IMR-90 (cell line): ENCODE results near the gene GPR149. TPM values are rescaled to one million over a fixed set of nuclear protein-coding genes. Genes with fewer than 3 reads are reported as not detected.

Experiments
- ATAC-seq: fragments of 200-7000 bp; cut with Tn5 transposase; 2 replicates; pipeline ENCODE4 v1.9.1; 2020; ENCODE audit warnings: low read depth, mild to moderate bottlenecking, moderate library complexity
- BruUV-seq: library from RNA; stranded (reverse); fragments of 400-500 nt; replicated peaks from 2 replicates; lab custom pipeline; 2021; lab: Mats Ljungman, UMichigan
- CTCF ChIA-PET: fragments of 300-600 bp; formaldehyde crosslinking; extraction: SDS; loops from one replicate; lab custom pipeline; 2021; ENCODE audit warnings: antibody characterized with exemption; lab: Yijun Ruan, JAX
- POLR2A ChIA-PET: fragments of 300-600 bp; sonication (Branson Sonifier 250); formaldehyde crosslinking; loops from one replicate; lab custom pipeline; 2022; ENCODE audit warnings: antibody characterized with exemption; ENCODE audit not compliant: unreplicated experiment; lab: Charles Lee
- DNase-seq: peaks from one replicate; pipeline ENCODE4 v3.0.0; 2013
- H2AFZ ChIP-seq: replicated peaks from 2 replicates; pipeline ENCODE3; 2013; ENCODE audit warnings: low read length, mild to moderate bottlenecking; ENCODE audit not compliant: poor library complexity
- H2AK5ac ChIP-seq: 2 replicates; pipeline ENCODE4 v1.6.1; 2013; ENCODE audit warnings: low read depth, low read length, inconsistent platforms
- H2AK9ac ChIP-seq: replicated peaks from 2 replicates; pipeline ENCODE3; 2013; ENCODE audit warnings: mild to moderate bottlenecking, low read depth, low read length, moderate library complexity; ENCODE audit not compliant: poor library complexity
- H2BK120ac ChIP-seq: 2 replicates; pipeline ENCODE4 v1.6.1; 2013; ENCODE audit warnings: low read depth, low read length, inconsistent platforms
- H2BK15ac ChIP-seq: 3 replicates; pipeline ENCODE4 v1.6.1; 2013; ENCODE audit warnings: low read depth, low read length, inconsistent platforms
- H2BK20ac ChIP-seq: 2 replicates; pipeline ENCODE4 v1.6.1; 2013; ENCODE audit warnings: low read depth, mild to moderate bottlenecking, inconsistent platforms, low read length, moderate library complexity
- H2BK5ac ChIP-seq: 2 replicates; pipeline ENCODE4 v1.6.1; 2013; ENCODE audit warnings: mild to moderate bottlenecking, low read depth, low read length, inconsistent platforms; ENCODE audit not compliant: poor library complexity, severe bottlenecking
- H3K14ac ChIP-seq: replicated peaks from 2 replicates; pipeline ENCODE4 v1.6.1; 2013; ENCODE audit warnings: low read depth, low read length, inconsistent platforms
- H3K18ac ChIP-seq: 2 replicates; pipeline ENCODE4 v1.6.1; 2013; ENCODE audit warnings: low read depth, low read length, control low read depth
- H3K23ac ChIP-seq: 2 replicates; pipeline ENCODE4 v1.6.1; 2013; ENCODE audit warnings: low read depth, low read length, inconsistent platforms
- H3K27ac ChIP-seq: 2 replicates; pipeline ENCODE4 v1.5.1; 2013; ENCODE audit warnings: mild to moderate bottlenecking, control low read depth, low read length; ENCODE audit not compliant: insufficient read depth
- H3K27me3 ChIP-seq: 2 replicates; pipeline ENCODE4 v1.6.1; 2013; ENCODE audit warnings: low read length; ENCODE audit not compliant: control insufficient read depth, insufficient read depth
- H3K36me3 ChIP-seq: 2 replicates; pipeline ENCODE4 v1.6.1; 2013; ENCODE audit warnings: low read length, mixed read lengths; ENCODE audit not compliant: control insufficient read depth, insufficient read depth
- H3K4ac ChIP-seq: 2 replicates; pipeline ENCODE4 v1.6.1; 2013; ENCODE audit warnings: low read depth, low read length, inconsistent platforms
- H3K4me1 ChIP-seq: 2 replicates; pipeline ENCODE4 v1.6.1; 2013; ENCODE audit warnings: low read length, mixed read lengths; ENCODE audit not compliant: control insufficient read depth, insufficient read depth
- H3K4me2 ChIP-seq: 2 replicates; pipeline ENCODE4 v1.6.1; 2013; ENCODE audit warnings: low read depth, mild to moderate bottlenecking, control low read depth, low read length, moderate library complexity
- H3K4me3 ChIP-seq: 2 replicates; pipeline ENCODE4 v1.5.1; 2013; ENCODE audit warnings: low read depth, mild to moderate bottlenecking, control low read depth, low read length, moderate library complexity; ENCODE audit not compliant: insufficient read depth
- H3K56ac ChIP-seq: 2 replicates; pipeline ENCODE4 v1.6.1; 2013; ENCODE audit warnings: low read length, inconsistent platforms; ENCODE audit not compliant: insufficient read depth; ENCODE audit errors: extremely low read depth
- H3K79me1 ChIP-seq, 2 experiments: 2 replicates each; pipeline ENCODE4 v1.6.1; 2013; ENCODE audit warnings: low read length in 2 of 2, inconsistent platforms in 1 of 2, low read depth in 1 of 2
- H3K9ac ChIP-seq: 2 replicates; pipeline ENCODE4 v1.6.1; 2013; ENCODE audit warnings: low read depth, low read length, control low read depth
- H3K9me1 ChIP-seq: 2 replicates; pipeline ENCODE4 v1.6.1; 2013; ENCODE audit warnings: low read length, inconsistent platforms; ENCODE audit not compliant: insufficient read depth
- H3K9me3 ChIP-seq: 2 replicates; pipeline ENCODE4 v1.6.1; 2013; ENCODE audit warnings: low read length; ENCODE audit not compliant: control insufficient read depth, insufficient read depth
- H4K20me1 ChIP-seq: 2 replicates; pipeline ENCODE4 v1.6.1; 2013; ENCODE audit warnings: low read length, inconsistent platforms; ENCODE audit not compliant: insufficient read depth
- H4K5ac ChIP-seq: 2 replicates; pipeline ENCODE4 v1.6.1; 2013; ENCODE audit warnings: mild to moderate bottlenecking, low read depth, low read length, control low read depth
- H4K8ac ChIP-seq, 2 experiments: 2 replicates each; pipeline ENCODE4 v1.6.1; 2013; ENCODE audit warnings: low read depth in 2 of 2, low read length in 2 of 2, control low read depth in 1 of 2, inconsistent platforms in 1 of 2
- H4K91ac ChIP-seq: 2 replicates; pipeline ENCODE4 v1.6.1; 2013; ENCODE audit warnings: low read depth, low read length, inconsistent platforms; ENCODE audit not compliant: insufficient read depth
- BHLHE40 ChIP-seq: fragments of 150-350 bp; IDR thresholded peaks from 2 replicates; pipeline ENCODE4 v1.6.1; 2016; ENCODE audit warnings: mild to moderate bottlenecking, low read depth, low read length
- CHD1 ChIP-seq: IDR thresholded peaks from 2 replicates; pipeline ENCODE4 v1.6.1; 2012; ENCODE audit warnings: low read depth, low read length, improper control_type of control experiment
- MXI1 ChIP-seq: IDR thresholded peaks from 2 replicates; pipeline ENCODE4 v1.6.1; 2012; ENCODE audit warnings: low read depth, mild to moderate bottlenecking, low read length, moderate library complexity, borderline replicate concordance
- POLR2A ChIP-seq: IDR thresholded peaks from 2 replicates; pipeline ENCODE4 v1.6.1; 2012; ENCODE audit warnings: mild to moderate bottlenecking, low read depth, low read length
- RCOR1 ChIP-seq: IDR thresholded peaks from 2 replicates; pipeline ENCODE4 v1.6.1; 2012; ENCODE audit warnings: mild to moderate bottlenecking, low read length, improper control_type of control experiment; ENCODE audit not compliant: insufficient replicate concordance
- WGBS, 2 experiments: methylation state at CpG; one replicate each; pipeline versions ENCODE4 v1.1.5 to v1.1.7; 2013; ENCODE audit warnings: missing lambda C conversion rate in 2 of 2; ENCODE audit not compliant: insufficient read length in 1 of 2; ENCODE audit errors: extremely low coverage in 2 of 2; 5-methylcytosine and 5-hydroxymethylcytosine counted together
- dilution Hi-C: fragments of 300-500 bp; cut with HindIII; formaldehyde crosslinking; loops from one replicate; pipeline ENCODE4 v1.14.3; 2018; ENCODE audit warnings: low sequenced_read_pairs; ENCODE audit not compliant: unreplicated experiment
- in situ Hi-C: fragments of 300-500 bp; cut with MboI; formaldehyde crosslinking; loops from 3 replicates; pipeline ENCODE4 v1.14.3; 2019; ENCODE audit warnings: low sequenced_read_pairs, inconsistent platforms, mixed read lengths
- intact Hi-C: fragments of 100-400 bp; cut with micrococcal nuclease; formaldehyde crosslinking; loops from 2 replicates; pipeline ENCODE4 v1.10.0; 2022
- polyA plus RNA-seq, 3 experiments: library from polyadenylated mRNA; depleted of rRNA; stranded (reverse); fragments of >200 nt; gene quantifications; 2 replicates each; pipeline ENCODE4 v1.2.3, GENCODE V29; 2012; ENCODE audit warnings: low replicate concordance in 1 of 3
- total RNA-seq: library from RNA; depleted of rRNA; stranded (reverse); fragments of >200 nt; gene quantifications from 2 replicates; pipeline ENCODE4 v1.2.3, GENCODE V29; 2012

GPR149 gene
- total and polyA plus RNA-seq, 2 of the 4 experiments (the other 2 are of a cell fraction): not detected

- Histone ChIP-seq H3K27ac (no peak overlapping the region), H3K4me2 (no peak overlapping the region), H3K9me1 (no peaks in the 10 kb centered on the region), H3K4ac (no peak overlapping the region), H3K9me3 (no peaks in the 10 kb centered on the region), H2AK9ac (no peak overlapping the region), H2BK20ac (no peak overlapping the region), H2BK15ac (no peak overlapping the region), H4K20me1 (no peaks in the 10 kb centered on the region), H4K5ac (no peak overlapping the region), H4K91ac (no peak overlapping the region), H2BK5ac (no peak overlapping the region), H2AFZ (no peak overlapping the region), H3K23ac (no peak overlapping the region), H4K8ac (no peak overlapping the region), H2AK5ac (no peak overlapping the region), H3K27me3 (no peaks in the 10 kb centered on the region), H3K14ac (no peak overlapping the region), H3K79me1 (peaks cover 4 to 7% of the 10 kb centered on the region in 2 experiments), H3K4me1 (no peaks in the 10 kb centered on the region), H3K36me3 (peaks cover 29% of the 10 kb centered on the region), H3K4me3 (no peak overlapping the region), H3K56ac (no peak overlapping the region), H3K9ac (no peak overlapping the region), H3K18ac (no peak overlapping the region), H2BK120ac (no peak overlapping the region)
- no CpG with 5 or more reads among the region's 3 CpGs for WGBS, 2 experiments
- intact Hi-C loops: no loop called here
- DNase-seq (no peak), ATAC-seq (no peak)
- CTCF ChIA-PET: interaction anchor here (0.9 kb wide), 1 partner anchor 10 kb away, joined by 4 read pairs; no protein-coding TSS in a partner anchor
- no TSS peak for BruUV-seq
- POLR2A ChIA-PET: no interaction called here
- dilution Hi-C loops: no loop called here
- in situ Hi-C loops: no loop called here
- no peak for TF ChIP-seq RCOR1
- no peak for TF ChIP-seq BHLHE40
- TF ChIP-seq POLR2A: no peak
- TF ChIP-seq MXI1: no peak
- TF ChIP-seq CHD1: no peak
These were observed 125.1 kb downstream of the GPR149 start for GRCh38 chr3:154304936-154305335.
